Measurements from ENCODE around the gene CREM. TPM values are rescaled to one million over a fixed set of nuclear protein-coding genes. Genes with fewer than 3 reads are reported as not detected.
"Not testable (repeated sequence)": the region's sequence is repeated elsewhere in the genome, so short reads cannot be mapped to it uniquely, and the experiment has no call there.

CREM gene
- total and polyA plus RNA-seq, 8 donors: 17.6 to 43.5 (median 33.9) TPM

GRCh38 chr10:35214607-35215020 is 88.0 kb downstream of the CREM start:
- no peak for TF ChIP-seq CTCF (IDR thresholded peaks at IDR 0.05)
- DNase-seq (no peak), ATAC-seq (no peak)
- Histone ChIP-seq H3K4me1 (peaks cover 12 to 30% of the 10 kb centered on the region in 2 donors), H3K36me3 (no peaks in the 10 kb centered on the region), H3K27ac (no peak overlapping the region), H3K9me3 (no peaks in the 10 kb centered on the region), H3K27me3 (no peaks in the 10 kb centered on the region), H3K4me3 (no peak overlapping the region)
- intact Hi-C loops (cut with DNase I): loop anchor here in 1 of 2 donors (5.0 kb wide), 1 partner anchor 92 kb away; no protein-coding TSS in a partner anchor

- no peak for TF ChIP-seq CTCF (IDR thresholded peaks at IDR 0.05)
- no peak for ATAC-seq
- Histone ChIP-seq H3K9me3 (no peaks in the 10 kb centered on the region), H3K27me3 (no peaks in the 10 kb centered on the region), H3K27ac (no peak overlapping the region), H3K4me3 (no peak overlapping the region), H3K36me3 (no peaks in the 10 kb centered on the region), H3K4me1 (peaks cover 12 to 30% of the 10 kb centered on the region in 2 donors)
- intact Hi-C loops (cut with DNase I): loop anchor here in 1 of 2 donors (5.0 kb wide), 1 partner anchor 93 kb away; no protein-coding TSS in a partner anchor
- DNase-seq: no peak
Measured at GRCh38 chr10:35215107-35215506, 88.5 kb downstream of the CREM start.

- ATAC-seq: peak; percentile 60
Measured at GRCh38 chr10:35216303-35216905, 89.8 kb downstream of the CREM start.

GRCh38 chr10:35216956-35217355 is 90.3 kb downstream of the CREM start:
- peaks cover 12 to 30% of the 10 kb centered on the region in 2 donors for H3K4me1 ChIP-seq
- H3K36me3 ChIP-seq, DNase-seq, ATAC-seq, H3K4me3 ChIP-seq, H3K9me3 ChIP-seq, H3K27me3 ChIP-seq: not testable (repeated sequence)
- peak overlapping the region; percentile 33 to 53 for H3K27ac ChIP-seq
- intact Hi-C loops (cut with DNase I): loop anchor here in 1 of 2 donors (5.0 kb wide), 1 partner anchor 95 kb away; no protein-coding TSS in a partner anchor

More at GRCh38 chr10:35216303-35216905, 89.8 kb downstream of the CREM start:
- DNase-seq: peak in 1 of 4 donors; percentile 48
- Histone ChIP-seq H3K9me3 (no peaks in the 10 kb centered on the region), H3K4me1 (peaks cover 12 to 30% of the 10 kb centered on the region in 2 donors), H3K4me3 (no peak overlapping the region), H3K27me3 (no peaks in the 10 kb centered on the region), H3K27ac (peak overlapping the region in 1 of 2 donors; percentile 53), H3K36me3 (no peaks in the 10 kb centered on the region)
- intact Hi-C loops (cut with DNase I): loop anchor here in 1 of 2 donors (5.0 kb wide), 1 partner anchor 94 kb away; no protein-coding TSS in a partner anchor
- TF ChIP-seq CTCF (IDR thresholded peaks at IDR 0.05): no peak

- no peaks in the 10 kb centered on the region for H3K27me3 ChIP-seq
- ATAC-seq: peak; percentile 80
- intact Hi-C loops (cut with DNase I): loop anchor here in 1 of 2 donors (5.0 kb wide), 1 partner anchor 95 kb away; no protein-coding TSS in a partner anchor
- DNase-seq: peak in 3 of 4 donors; percentile 39 to 90 (median 74)
- peak overlapping the region; percentile 33 to 53 for H3K27ac ChIP-seq
- peaks cover 12 to 30% of the 10 kb centered on the region in 2 donors for H3K4me1 ChIP-seq
- no peak for TF ChIP-seq CTCF (IDR thresholded peaks at IDR 0.05)
- H3K9me3 ChIP-seq: no peaks in the 10 kb centered on the region
- H3K4me3 ChIP-seq: no peak overlapping the region
- no peaks in the 10 kb centered on the region for H3K36me3 ChIP-seq
Measured at GRCh38 chr10:35217455-35217854, 90.8 kb downstream of the CREM start.

Data from left lung (tissue), 10 donors.